Endothelial cell of umbilical vein (primary cell): ENCODE measurements around the gene MACF1. TPM values are rescaled to one million over a fixed set of nuclear protein-coding genes. Genes with fewer than 3 reads are reported as not detected.

Source experiments
- BruUV-seq: library from RNA; stranded (reverse); fragments of 400-500 nt; replicated peaks from 2 replicates; lab custom pipeline; 2021; lab: Mats Ljungman, UMichigan
- CTCF ChIA-PET: fragments of 300-600, 350-600 bp; sonication (Branson Sonifier 250); formaldehyde crosslinking; loops from one replicate; lab custom pipeline; 2021; ENCODE audit warnings: antibody characterized with exemption, inconsistent platforms; lab: Charles Lee
- POLR2A ChIA-PET: fragments of 300-600, 350-600 bp; sonication (Branson Sonifier 250); formaldehyde crosslinking; loops from one replicate; lab custom pipeline; 2021; ENCODE audit warnings: antibody characterized with exemption, inconsistent platforms; lab: Charles Lee
- DNase-seq: peaks from one replicate; pipeline ENCODE4 v3.0.0-alpha.2; 2011; ENCODE audit warnings: low read depth, low spot score
- FAIRE-seq: peaks from 2 replicates; lab custom pipeline; 2011; peaks lifted over from hg19 to GRCh38; lab: Jason Lieb, UNC
- H2AFZ ChIP-seq: 2 replicates; pipeline ENCODE4 v1.6.0; 2012; ENCODE audit warnings: low read depth, low read length, control low read depth, inconsistent platforms
- H3K27ac ChIP-seq: 2 replicates; pipeline ENCODE4 v1.5.1; 2011; ENCODE audit warnings: low read depth, mild to moderate bottlenecking, control low read depth, low read length, moderate library complexity; ENCODE audit not compliant: insufficient read depth
- H3K27me3 ChIP-seq, 2 experiments: 2 replicates each; pipeline versions ENCODE4 v1.6.0 to v1.6.1; 2011; ENCODE audit warnings: low read length in 2 of 2, mixed read lengths in 1 of 2; ENCODE audit not compliant: control insufficient read depth in 2 of 2, insufficient read depth in 2 of 2
- H3K36me3 ChIP-seq, 2 experiments: 2 replicates in 1 of 2; 3 replicates in 1 of 2; pipeline ENCODE4 v1.5.1; 2011; ENCODE audit warnings: low read length in 2 of 2, mild to moderate bottlenecking in 1 of 2, moderate library complexity in 1 of 2; ENCODE audit not compliant: control insufficient read depth in 2 of 2, insufficient read depth in 2 of 2; ENCODE audit errors: extremely low read depth in 1 of 2
- H3K4me1 ChIP-seq: 3 replicates; pipeline ENCODE4 v1.5.1; 2011; ENCODE audit warnings: mild to moderate bottlenecking, low read length; ENCODE audit not compliant: control insufficient read depth, insufficient read depth; ENCODE audit errors: extremely low read depth
- H3K4me2 ChIP-seq: 2 replicates; pipeline ENCODE4 v1.6.1; 2011; ENCODE audit warnings: low read length, control low read depth, mixed read lengths; ENCODE audit not compliant: insufficient read depth
- H3K4me3 ChIP-seq, 3 experiments: fragments of 200-600 bp in 1 of 3; sonication (generic), shearing (Covaris generic) in 1 of 3; replicated peaks in 1 of 3; 2 replicates each; pipeline ENCODE4 v1.5.1; 2011 to 2016; ENCODE audit warnings: control low read depth in 3 of 3, low read length in 3 of 3, mild to moderate bottlenecking in 2 of 3, inconsistent platforms in 1 of 3, low read depth in 1 of 3, moderate library complexity in 1 of 3; ENCODE audit not compliant: insufficient read depth in 1 of 3
- H3K79me2 ChIP-seq: 2 replicates; pipeline ENCODE4 v1.6.0; 2012; ENCODE audit warnings: low read length, inconsistent platforms; ENCODE audit not compliant: control insufficient read depth, insufficient read depth
- H3K9ac ChIP-seq: replicated peaks from 2 replicates; pipeline ENCODE3; 2011; ENCODE audit warnings: low read length, control low read depth; ENCODE audit not compliant: insufficient read depth; ENCODE audit errors: extremely low read depth
- H3K9me1 ChIP-seq: replicated peaks from 3 replicates; pipeline ENCODE4 v1.6.0; 2011; ENCODE audit warnings: mild to moderate bottlenecking, low read length; ENCODE audit not compliant: control insufficient read depth, insufficient read depth; ENCODE audit errors: extremely low read depth
- H3K9me3 ChIP-seq: replicated peaks from 2 replicates; pipeline ENCODE4 v1.5.1; 2012; ENCODE audit warnings: low read length, inconsistent platforms; ENCODE audit not compliant: control insufficient read depth, insufficient read depth
- H4K20me1 ChIP-seq: replicated peaks from 2 replicates; pipeline ENCODE3; 2011; ENCODE audit warnings: mild to moderate bottlenecking, low read length; ENCODE audit not compliant: control insufficient read depth, insufficient read depth; ENCODE audit errors: extremely low read depth
- CTCF ChIP-seq, 2 donors: IDR thresholded peaks; 1 replicate in 1 of 2; 2 replicates in 1 of 2; pipeline ENCODE4 v1.5.1; 2011; ENCODE audit warnings: low read length in 2 of 2, mild to moderate bottlenecking in 2 of 2, moderate library complexity in 2 of 2, control low read depth in 1 of 2, inconsistent platforms in 1 of 2, low read depth in 1 of 2; ENCODE audit not compliant: insufficient read depth in 1 of 2; ENCODE audit errors: extremely low read depth in 1 of 2
- EZH2 ChIP-seq: IDR thresholded peaks from 2 replicates; pipeline ENCODE4 v1.6.1; 2012; ENCODE audit warnings: borderline replicate concordance, low read depth, mild to moderate bottlenecking, moderate library complexity, low read length, inconsistent platforms; ENCODE audit not compliant: severe bottlenecking
- FOS ChIP-seq: IDR thresholded peaks from 2 replicates; pipeline ENCODE4 v1.6.1; 2011; ENCODE audit warnings: mild to moderate bottlenecking, low read length, moderate library complexity, borderline replicate concordance; ENCODE audit not compliant: insufficient read depth
- GATA2 ChIP-seq: IDR thresholded peaks from 2 replicates; pipeline ENCODE4 v1.7.0; 2011; ENCODE audit warnings: low read depth, mild to moderate bottlenecking, moderate library complexity, mixed read lengths, low read length; ENCODE audit not compliant: insufficient read length, insufficient read depth
- JUN ChIP-seq: IDR thresholded peaks from 2 replicates; pipeline ENCODE4 v1.6.1; 2011; ENCODE audit warnings: borderline replicate concordance, low read depth; ENCODE audit not compliant: insufficient read length, insufficient read depth
- MAX ChIP-seq: IDR thresholded peaks from 2 replicates; pipeline ENCODE4 v1.6.1; 2011; ENCODE audit not compliant: insufficient read depth, insufficient read length
- MYC ChIP-seq: IDR thresholded peaks from one replicate; pipeline ENCODE4 v1.6.1; 2011; ENCODE audit warnings: mild to moderate bottlenecking, low read depth, low read length
- POLR2A ChIP-seq: IDR thresholded peaks from 2 replicates; pipeline ENCODE4 v1.6.1; 2012; ENCODE audit warnings: low read depth, mild to moderate bottlenecking, control low read depth, low read length
- POLR2AphosphoS5 ChIP-seq: IDR thresholded peaks from 2 replicates; pipeline ENCODE4 v1.6.1; 2012; ENCODE audit warnings: low read depth, mild to moderate bottlenecking, control low read depth, low read length, moderate library complexity; ENCODE audit not compliant: insufficient read depth
- dilution Hi-C: fragments of 300-500 bp; cut with MboI; formaldehyde crosslinking; loops from one replicate; pipeline ENCODE4 v1.15.0; 2019; ENCODE audit warnings: low sequenced_read_pairs; ENCODE audit not compliant: extremely low pct_ligation_motif_present
- intact Hi-C: fragments of 100-400 bp; cut with micrococcal nuclease; formaldehyde crosslinking; loops from one replicate; pipeline ENCODE4 v1.10.0; 2022
- polyA plus RNA-seq, 4 experiments: library from polyadenylated mRNA; depleted of rRNA in 3 of 4; stranded (reverse) in 3 of 4; unstranded in 1 of 4; fragments of >200 nt; gene quantifications; 2 replicates each; pipeline versions ENCODE4 v1.2.1 to v1.2.3, GENCODE V29; 2011 to 2012; ENCODE audit warnings: missing spikeins in 1 of 4
- total RNA-seq: library from RNA; stranded (reverse); gene quantifications from 2 replicates; pipeline ENCODE4 v1.2.3, GENCODE V29; 2021

MACF1 gene
- total and polyA plus RNA-seq, 2 donors (not counting 3 experiments of a cell fraction or from before 2014, with no cell fraction given): 122 to 587 TPM

- Histone ChIP-seq H3K27ac (no peak overlapping the region), H2AFZ (no peak overlapping the region)
- POLR2A ChIA-PET: interaction anchor here (1.4 kb wide), 1 partner anchor 10 kb away, joined by 3 read pairs; no protein-coding TSS in a partner anchor
These were observed 124.2 kb downstream of the MACF1 start for GRCh38 chr1:39328586-39329121.

GRCh38 chr1:39331647-39332046, 127.2 kb downstream of the MACF1 start:
- Histone ChIP-seq H3K27me3 (no peaks in the 10 kb centered on the region), H3K36me3 (peaks cover 21 to 60% of the 10 kb centered on the region in 2 experiments), H3K27ac (no peak overlapping the region), H3K9ac (no peak overlapping the region), H2AFZ (no peak overlapping the region), H4K20me1 (no peaks in the 10 kb centered on the region), H3K4me1 (no peaks in the 10 kb centered on the region), H3K4me2 (no peak overlapping the region), H3K9me3 (no peaks in the 10 kb centered on the region), H3K4me3 (no peak overlapping the region), H3K79me2 (no peaks in the 10 kb centered on the region), H3K9me1 (no peaks in the 10 kb centered on the region)
- dilution Hi-C loops: no loop called here
- DNase-seq: no peak
- ChIA-PET POLR2A (no interaction called here), CTCF (interaction anchor here (1.2 to 1.5 kb wide), 2 partner anchors 14 to 233 kb away, joined by 5 read pairs; no protein-coding TSS in a partner anchor)
- no peak for TF ChIP-seq EZH2
- no peak for TF ChIP-seq MAX
- no peak for TF ChIP-seq FOS
- no peak for TF ChIP-seq JUN
- TF ChIP-seq CTCF (IDR thresholded peaks at IDR 0.05; ENCODE audit: extremely low read depth in 1 of 2, insufficient read depth in 1 of 2, low read depth in 1 of 2, low read length in 2 of 2): no peak
- no TSS peak for BruUV-seq
- no peak for FAIRE-seq
- intact Hi-C loops: no loop called here

More at GRCh38 chr1:39328586-39329121, 124.2 kb downstream of the MACF1 start:
- no TSS peak for BruUV-seq
- no peak for TF ChIP-seq POLR2AphosphoS5
- TF ChIP-seq EZH2: no peak
- TF ChIP-seq FOS: no peak
- no peak for TF ChIP-seq MAX
- TF ChIP-seq MYC: no peak
- no peak for TF ChIP-seq POLR2A
- TF ChIP-seq GATA2: no peak
- Histone ChIP-seq H3K9ac (no peak overlapping the region), H3K9me3 (no peaks in the 10 kb centered on the region), H3K36me3 (peaks cover 38 to 71% of the 10 kb centered on the region in 2 experiments), H3K27me3 (no peaks in the 10 kb centered on the region), H3K4me3 (no peak overlapping the region), H4K20me1 (no peaks in the 10 kb centered on the region), H3K4me2 (no peak overlapping the region), H3K4me1 (no peaks in the 10 kb centered on the region), H3K9me1 (no peaks in the 10 kb centered on the region), H3K79me2 (no peaks in the 10 kb centered on the region)
- FAIRE-seq: no peak
- intact Hi-C loops: loop anchor here (1.0 kb wide), 1 partner anchor 10 kb away; no protein-coding TSS in a partner anchor
- DNase-seq: no peak
- CTCF ChIA-PET: interaction anchor here (1.9 kb wide), 1 partner anchor 11 kb away, joined by 7 read pairs; no protein-coding TSS in a partner anchor
- dilution Hi-C loops: no loop called here
